HG03565 (cell line): ENCODE data around the gene GABRA6.
"Not testable (repeated sequence)": the region's sequence is repeated elsewhere in the genome, so short reads cannot be mapped to it uniquely, and the experiment has no call there.

Experiments
- ATAC-seq: cut with Tn5 transposase; IDR thresholded peaks from one replicate; pipeline ENCODE4 v1.9.1; 2021; ENCODE audit warnings: mild to moderate bottlenecking, moderate library complexity; ENCODE audit not compliant: unreplicated experiment

Gene GABRA6

GRCh38 chr5:161685461-161685860 is at the start of gene GABRA6:
Gene GABRA6 (plus strand): TSS chr5:161685721. CDS start chr5:161685990, 269 bp downstream.
- no peak for ATAC-seq

- no peak for ATAC-seq
Measured at GRCh38 chr5:161637591-161637990, 47.9 kb upstream of the GABRA6 start.

GRCh38 chr5:161641444-161641843 is 44.1 kb upstream of the GABRA6 start:
- no peak for ATAC-seq

- no peak for ATAC-seq
Measured at GRCh38 chr5:161645264-161645663, 40.3 kb upstream of the GABRA6 start.

- not testable (repeated sequence) for ATAC-seq
Measured at GRCh38 chr5:161651926-161652325, 33.6 kb upstream of the GABRA6 start.

GRCh38 chr5:161660806-161661205 is 24.7 kb upstream of the GABRA6 start:
- ATAC-seq: no peak

- ATAC-seq: no peak
Measured at GRCh38 chr5:161663431-161663830, 22.1 kb upstream of the GABRA6 start.

GRCh38 chr5:161676103-161676502 is 9.4 kb upstream of the GABRA6 start:
- peak; percentile 83 for ATAC-seq

GRCh38 chr5:161686149-161686548 is 628 bp downstream of the GABRA6 start:
- no peak for ATAC-seq

GRCh38 chr5:161686881-161687280 is 1.4 kb downstream of the GABRA6 start:
- ATAC-seq: no peak

- ATAC-seq: no peak
Measured at GRCh38 chr5:161687316-161687715, 1.8 kb downstream of the GABRA6 start.

- ATAC-seq: no peak
Measured at GRCh38 chr5:161691911-161692310, 6.4 kb downstream of the GABRA6 start.

GRCh38 chr5:161697001-161697400 is 11.5 kb downstream of the GABRA6 start:
- ATAC-seq: no peak

GRCh38 chr5:161700065-161700464 is 14.5 kb downstream of the GABRA6 start:
- no peak for ATAC-seq

GRCh38 chr5:161703528-161703927 is 18.0 kb downstream of the GABRA6 start:
- ATAC-seq: no peak

- ATAC-seq: no peak
Measured at GRCh38 chr5:161707382-161707781, 21.9 kb downstream of the GABRA6 start.

- no peak for ATAC-seq
Measured at GRCh38 chr5:161709239-161709638, 23.7 kb downstream of the GABRA6 start.

GRCh38 chr5:161713042-161713441 is 27.5 kb downstream of the GABRA6 start:
- ATAC-seq: no peak

- no peak for ATAC-seq
Measured at GRCh38 chr5:161719157-161719556, 33.6 kb downstream of the GABRA6 start.

GRCh38 chr5:161720460-161720859 is 34.9 kb downstream of the GABRA6 start:
- ATAC-seq: no peak

GRCh38 chr5:161734741-161735140 is 49.2 kb downstream of the GABRA6 start:
- ATAC-seq: no peak

GRCh38 chr5:161740433-161740832 is 54.9 kb downstream of the GABRA6 start:
- ATAC-seq: no peak

- no peak for ATAC-seq
Measured at GRCh38 chr5:161744276-161744675, 58.8 kb downstream of the GABRA6 start.

GRCh38 chr5:161745392-161745791 is 59.9 kb downstream of the GABRA6 start:
- no peak for ATAC-seq
